Motor neuron (in vitro differentiated cells): ENCODE measurements around the gene APIP. TPM values are rescaled to one million over a fixed set of nuclear protein-coding genes. Genes with fewer than 3 reads are reported as not detected.
"Not testable (repeated sequence)": the region's sequence is repeated elsewhere in the genome, so short reads cannot be mapped to it uniquely, and the experiment has no call there.

Experiments
- ATAC-seq, 8 experiments: fragments of 200-7000 bp; cut with Tn5 transposase; replicated peaks in 6 of 8; 2 replicates each; pipeline ENCODE4 v1.8.0; 2021; ENCODE audit warnings: mild to moderate bottlenecking in 8 of 8, moderate library complexity in 8 of 8
- H3K27ac ChIP-seq, 2 donors: fragments of 250-450 bp; sonication (Bioruptor Pico); 2 replicates each; pipeline ENCODE4 v1.9.0; 2021; ENCODE audit warnings: antibody characterized with exemption in 2 of 2, mild to moderate bottlenecking in 2 of 2, moderate library complexity in 1 of 2
- H3K4me1 ChIP-seq, 2 donors: fragments of 250-450 bp; sonication (Bioruptor Pico); replicated peaks in 1 of 2; 2 replicates each; pipeline ENCODE4 v1.6.1; 2021; ENCODE audit warnings: antibody characterized with exemption in 2 of 2, mild to moderate bottlenecking in 2 of 2, moderate library complexity in 1 of 2
- H3K4me3 ChIP-seq, 5 donors: fragments of 250-450 bp; sonication (Bioruptor Pico); 2 replicates each; pipeline ENCODE4 v1.9.0; 2021; ENCODE audit warnings: antibody characterized with exemption in 5 of 5, mild to moderate bottlenecking in 5 of 5, moderate library complexity in 4 of 5
- WGBS, 10 experiments: fragments of 450-650 bp; shearing (Covaris generic); methylation state at CpG; one replicate each; pipeline ENCODE4 v1.0.0; 2022; 5-methylcytosine and 5-hydroxymethylcytosine counted together
- in situ Hi-C, 9 experiments: fragments of 400-800 bp; cut with MboI; loops; one replicate each; pipeline ENCODE4 v1.15.0; 2021; ENCODE audit warnings: low sequenced_read_pairs in 9 of 9, low pct_unique_long_range_greater_than_20kb in 2 of 9; ENCODE audit not compliant: unreplicated experiment in 9 of 9
- total RNA-seq, 8 experiments: library from RNA; unstranded; fragments of 300-600 nt; gene quantifications; 2 replicates each; pipeline versions ENCODE4 v1.2.3 to v1.2.4, GENCODE V29; 2022

APIP gene
- total RNA-seq, 8 experiments from 2014 or later, result 25.6 to 54.5 (median 38.9) TPM

DNA sequence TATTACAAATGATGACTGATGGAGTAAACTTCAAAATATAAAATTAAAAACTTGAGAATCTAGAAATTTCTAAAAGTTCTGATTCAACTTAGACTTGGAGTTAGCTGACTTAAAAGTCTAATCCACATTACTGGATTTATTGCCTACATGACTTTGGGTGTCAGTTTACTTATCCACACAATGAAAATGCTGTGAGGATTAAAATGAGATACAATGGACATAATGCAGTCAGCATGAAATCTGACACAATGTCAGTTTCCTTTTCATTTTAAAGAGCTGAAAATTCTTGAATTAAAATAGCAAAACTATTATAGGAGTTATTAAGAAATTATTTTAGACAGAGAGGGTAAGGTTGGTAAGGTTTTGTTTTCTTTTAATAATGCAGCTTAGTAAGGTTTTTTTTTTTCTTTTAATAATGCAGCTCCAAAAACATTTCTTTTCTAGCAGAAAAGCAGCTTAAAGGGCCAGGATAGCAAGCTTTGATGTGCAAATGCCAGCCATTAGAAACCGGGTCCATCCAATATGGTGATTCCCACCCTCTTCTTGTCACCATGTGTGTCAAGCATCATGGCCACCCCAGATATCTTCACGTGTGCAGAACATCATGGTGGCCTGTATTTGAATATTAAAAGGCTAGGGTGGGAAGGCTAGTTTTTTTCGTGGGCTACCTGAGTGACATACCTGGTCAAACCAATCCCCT is 18.9 kb downstream of the APIP start:
- WGBS, 10 experiments, result 0 to 100% (median 86%) methylated on average over 1 to 3 of the region's 3 CpGs; no CpG with 5 or more reads in 1 of the 10 experiments
- Histone ChIP-seq H3K4me1 (no peaks in the 10 kb centered on the region), H3K4me3 (no peak overlapping the region), H3K27ac (no peak overlapping the region)
- no peak for ATAC-seq
- in situ Hi-C loops, result loop anchor here in 4 of 9 experiments (10.0 to 25.0 kb wide), 2 partner anchors 310 to 313 kb away; no protein-coding TSS in a partner anchor

DNA sequence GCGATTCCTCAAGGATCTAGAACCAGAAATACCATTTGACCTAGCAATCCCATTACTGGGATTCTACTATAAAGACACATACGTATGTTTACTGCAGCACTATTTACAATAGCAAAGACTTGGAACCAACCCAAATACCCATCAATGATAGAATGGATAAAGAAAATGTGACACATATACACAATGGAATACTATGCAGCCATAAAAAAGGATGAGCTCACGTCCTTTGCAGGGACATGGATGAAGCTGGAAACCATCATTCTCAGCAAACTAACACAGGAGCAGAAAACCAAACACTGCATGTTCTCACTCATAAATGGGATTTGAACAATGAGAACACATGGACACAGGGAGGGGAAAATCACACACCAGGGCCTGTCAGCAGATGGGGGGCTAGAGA is 20.0 kb downstream of the APIP start:
- not testable (repeated sequence) for H3K27ac ChIP-seq, ATAC-seq, H3K4me3 ChIP-seq, H3K4me1 ChIP-seq
- WGBS, 10 experiments, result 90 to 100% (median 100%) methylated on average over 1 to 2 of the region's 3 CpGs; no CpG with 5 or more reads in 3 of the 10 experiments
- in situ Hi-C loops, result loop anchor here in 4 of 9 experiments (10.0 to 25.0 kb wide), 2 partner anchors 309 to 311 kb away; no protein-coding TSS in a partner anchor

DNA sequence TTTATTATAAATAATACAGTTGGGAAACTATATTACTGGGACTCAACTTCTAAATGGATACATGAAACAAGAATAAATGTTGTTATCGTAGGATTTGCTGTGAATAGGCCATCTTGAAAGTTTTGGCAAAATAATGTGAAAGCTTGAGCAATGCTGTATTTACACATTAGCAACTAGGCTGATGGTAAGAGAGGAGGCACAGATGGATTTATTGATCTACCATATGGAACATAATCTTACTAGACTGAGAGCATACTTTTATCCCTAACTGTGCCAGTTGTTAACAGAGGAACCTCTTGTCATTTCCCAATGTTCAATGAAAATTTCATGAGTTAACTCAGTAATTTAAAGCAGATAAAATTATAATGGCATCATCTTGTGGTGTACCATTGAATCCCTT is 22.8 kb downstream of the APIP start:
- no peak overlapping the region for H3K4me3 ChIP-seq
- H3K4me1 ChIP-seq, result no peaks in the 10 kb centered on the region
- H3K27ac ChIP-seq, result no peak overlapping the region
- 67 to 100% (median 100%) methylated on average over 1 of the region's 1 CpG; no CpG with 5 or more reads in 1 of the 10 experiments for WGBS, 10 experiments
- ATAC-seq, result no peak
- in situ Hi-C loops, result loop anchor here in 4 of 9 experiments (10.0 to 25.0 kb wide), 2 partner anchors 306 to 309 kb away; no protein-coding TSS in a partner anchor

DNA sequence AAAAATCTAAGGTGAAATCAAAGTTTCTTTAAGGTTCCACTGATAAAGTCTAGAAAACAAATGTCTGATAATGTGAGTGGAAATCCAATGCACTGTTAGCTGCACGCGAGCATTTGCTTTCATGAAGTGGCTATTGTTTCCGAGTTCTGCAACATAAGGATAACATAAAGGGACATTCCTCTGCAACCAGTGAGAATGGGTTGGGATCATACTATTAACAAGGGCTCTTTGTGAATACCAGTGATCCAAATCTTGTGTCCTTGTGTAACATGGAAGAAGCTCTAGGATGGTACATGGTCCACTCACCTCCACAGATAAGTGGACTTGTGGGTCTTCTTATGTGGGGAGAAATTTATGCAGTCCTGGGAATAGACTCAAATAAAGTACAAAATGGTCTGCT is 24.6 kb downstream of the APIP start:
- ATAC-seq, result no peak
- no peak overlapping the region for H3K27ac ChIP-seq
- H3K4me1 ChIP-seq, result no peaks in the 10 kb centered on the region
- H3K4me3 ChIP-seq, result no peak overlapping the region
- 40 to 100% (median 60%) methylated on average over 1 to 3 of the region's 3 CpGs; no CpG with 5 or more reads in 1 of the 10 experiments for WGBS, 10 experiments
- in situ Hi-C loops, result loop anchor here in 4 of 9 experiments (10.0 to 25.0 kb wide), 2 partner anchors 304 to 307 kb away; no protein-coding TSS in a partner anchor

DNA sequence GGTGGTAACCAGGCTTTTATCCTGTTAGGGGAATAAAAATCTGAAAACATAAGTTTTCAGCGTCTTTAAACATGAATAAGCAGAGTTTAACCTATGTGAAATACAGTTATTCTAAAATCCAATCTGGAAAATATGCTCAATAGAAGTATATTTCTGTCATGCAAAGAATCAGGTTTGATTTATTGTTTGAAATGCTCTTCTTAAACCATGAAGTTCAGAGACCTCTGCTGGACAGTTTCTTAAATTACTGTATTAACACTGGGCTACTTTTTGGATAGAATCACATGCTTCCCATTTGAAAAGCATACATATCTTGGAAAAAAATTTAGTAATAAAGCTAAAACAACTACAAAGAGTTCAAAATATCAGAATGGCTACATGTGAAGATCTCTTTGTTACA is 25.4 kb downstream of the APIP start:
- in situ Hi-C loops, result loop anchor here in 4 of 9 experiments (10.0 to 25.0 kb wide), 2 partner anchors 304 to 306 kb away; no protein-coding TSS in a partner anchor
- Histone ChIP-seq H3K4me1 (no peaks in the 10 kb centered on the region), H3K27ac (no peak overlapping the region), H3K4me3 (no peak overlapping the region)
- ATAC-seq, result peak in 2 of 8 experiments; percentile 38 to 48
- 17 to 100% (median 71%) methylated on average over 1 of the region's 1 CpG for WGBS, 10 experiments

DNA sequence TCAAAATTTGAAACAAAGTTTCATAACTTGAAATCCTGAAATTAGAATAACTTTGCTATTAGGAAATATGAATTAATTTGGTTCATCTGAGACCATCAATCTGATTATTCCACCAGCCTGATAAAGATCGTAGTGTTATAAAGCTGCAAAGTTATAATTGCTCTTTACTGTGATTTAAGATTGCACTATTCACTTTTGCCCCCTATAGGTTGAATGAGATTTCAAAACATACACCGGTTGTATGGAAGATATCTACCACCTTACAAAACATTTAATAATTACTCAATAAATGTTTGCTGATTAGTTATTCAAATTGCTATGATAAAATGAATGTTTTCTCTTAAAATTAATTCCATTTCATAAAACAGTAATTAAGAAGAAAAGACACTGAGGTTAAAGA is 26.1 kb downstream of the APIP start:
- 50 to 100% (median 90%) methylated on average over 1 to 2 of the region's 2 CpGs for WGBS, 10 experiments
- in situ Hi-C loops, result loop anchor here in 4 of 9 experiments (10.0 to 25.0 kb wide), 2 partner anchors 303 to 305 kb away; no protein-coding TSS in a partner anchor

DNA sequence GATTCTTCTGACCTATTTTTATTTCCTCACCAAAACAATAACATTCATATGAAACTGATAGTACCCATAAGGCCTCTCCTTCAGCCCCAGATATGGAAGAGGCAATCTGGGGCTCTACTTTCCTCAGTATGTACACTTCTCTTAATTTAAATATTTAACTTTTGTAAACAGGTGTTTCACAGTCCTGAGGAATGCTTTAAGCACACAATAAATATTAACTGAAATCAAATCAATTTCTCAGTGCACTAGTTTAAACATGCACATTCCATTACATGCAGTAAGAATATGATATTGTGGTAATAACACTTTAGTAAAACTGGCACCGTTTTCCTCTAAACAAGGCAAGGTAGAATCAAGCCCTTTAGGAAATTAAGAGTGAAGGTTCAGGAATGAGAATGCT is 28.9 kb downstream of the APIP start:
- no peaks in the 10 kb centered on the region for H3K4me1 ChIP-seq
- in situ Hi-C loops, result loop anchor here in 2 of 9 experiments (25.0 kb wide), 1 partner anchor 300 kb away; no protein-coding TSS in a partner anchor
- no peak overlapping the region for H3K27ac ChIP-seq
- no peak for ATAC-seq
- no peak overlapping the region for H3K4me3 ChIP-seq
- WGBS, 10 experiments, result 89 to 100% (median 100%) methylated on average over 1 of the region's 1 CpG; no CpG with 5 or more reads in 2 of the 10 experiments

More for the DNA sequence above, 26.1 kb downstream of the APIP start:
- ATAC-seq, result no peak
- Histone ChIP-seq H3K27ac (no peak overlapping the region), H3K4me3 (no peak overlapping the region), H3K4me1 (no peaks in the 10 kb centered on the region)

DNA sequence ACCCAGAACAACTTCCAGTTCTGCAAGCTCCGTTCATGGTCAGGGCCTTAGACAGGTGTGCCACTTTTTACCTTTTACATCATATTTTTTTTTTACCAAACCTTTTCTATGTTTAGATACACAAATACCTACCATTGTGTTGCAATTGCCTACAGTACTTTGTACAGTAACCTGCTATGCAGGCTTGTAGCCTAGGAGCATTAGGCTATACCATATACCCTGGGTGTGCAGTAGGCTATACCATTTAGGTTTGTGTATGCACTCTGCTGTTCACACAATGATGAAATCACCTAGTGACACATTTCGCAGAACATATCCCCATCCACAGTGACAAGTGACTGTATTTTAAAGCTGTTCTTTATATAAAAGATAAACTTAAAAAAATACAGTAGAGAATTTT is 29.6 kb downstream of the APIP start:
- 83 to 100% (median 100%) methylated on average over 1 to 2 of the region's 2 CpGs; no CpG with 5 or more reads in 1 of the 10 experiments for WGBS, 10 experiments
- no peaks in the 10 kb centered on the region for H3K4me1 ChIP-seq
- H3K4me3 ChIP-seq, result no peak overlapping the region
- no peak for ATAC-seq
- in situ Hi-C loops, result loop anchor here in 2 of 9 experiments (25.0 kb wide), 1 partner anchor 299 kb away; no protein-coding TSS in a partner anchor
- H3K27ac ChIP-seq, result no peak overlapping the region

DNA sequence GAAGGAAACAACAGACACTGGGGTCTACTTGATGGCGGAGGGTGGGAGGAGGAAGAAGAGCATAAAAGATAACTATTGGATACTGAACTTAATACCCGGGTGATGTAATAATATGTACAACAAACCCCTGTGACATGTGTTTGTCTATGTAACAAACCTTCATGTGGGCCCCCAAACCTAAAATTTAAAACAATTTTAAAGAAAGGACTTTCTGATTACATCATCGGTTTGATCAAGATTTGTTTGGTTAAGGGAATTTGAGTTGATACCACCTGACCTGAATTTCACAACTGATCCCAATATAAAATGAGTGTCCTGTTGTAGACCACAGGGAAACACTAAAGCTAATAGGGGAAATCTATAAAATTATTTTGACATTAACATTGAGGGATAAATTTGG is 34.3 kb downstream of the APIP start:
- 62 to 100% (median 100%) methylated on average over 1 to 3 of the region's 3 CpGs; no CpG with 5 or more reads in 2 of the 10 experiments for WGBS, 10 experiments
- no peak for ATAC-seq
- Histone ChIP-seq H3K4me1 (no peaks in the 10 kb centered on the region), H3K27ac (no peak overlapping the region), H3K4me3 (no peak overlapping the region)
- in situ Hi-C loops, result loop anchor here in 2 of 9 experiments (25.0 kb wide), 1 partner anchor 295 kb away; no protein-coding TSS in a partner anchor

DNA sequence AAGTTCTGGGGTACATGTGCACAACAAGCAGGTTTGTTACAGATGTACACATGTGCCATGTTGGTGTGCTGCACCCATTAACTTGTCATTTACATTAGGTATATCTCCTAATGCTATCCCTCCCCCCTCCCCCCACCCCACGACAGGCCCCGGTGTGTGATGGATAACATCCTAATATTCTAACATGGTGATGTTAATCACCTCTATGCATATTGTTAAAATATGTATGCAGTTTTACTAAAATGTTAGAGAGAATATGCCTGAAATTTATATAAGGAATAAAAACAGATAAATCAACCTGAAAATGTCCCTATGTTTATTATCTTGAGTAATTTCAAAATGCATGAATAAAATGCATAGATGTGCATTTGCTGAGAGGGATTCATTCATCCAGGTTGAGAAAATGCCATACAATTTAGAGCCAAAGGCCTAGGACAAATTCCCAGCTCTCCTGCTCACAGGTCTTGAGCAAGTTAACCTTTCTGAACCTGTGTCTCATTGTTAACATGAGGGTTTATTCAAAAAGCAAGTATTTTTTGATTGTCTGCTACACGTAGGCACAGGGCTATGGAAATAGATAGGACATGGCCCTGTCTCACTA is 38.7 kb downstream of the APIP start:
- no peak overlapping the region for H3K4me3 ChIP-seq
- H3K27ac ChIP-seq, result no peak overlapping the region
- in situ Hi-C loops, result loop anchor here in 2 of 9 experiments (25.0 kb wide), 1 partner anchor 290 kb away; no protein-coding TSS in a partner anchor
- 0 to 100% (median 63%) methylated on average over 1 of the region's 3 CpGs; no CpG with 5 or more reads in 4 of the 10 experiments for WGBS, 10 experiments
- peak in 4 of 8 experiments; percentile 60 to 87 (median 67) for ATAC-seq
- no peaks in the 10 kb centered on the region for H3K4me1 ChIP-seq

DNA sequence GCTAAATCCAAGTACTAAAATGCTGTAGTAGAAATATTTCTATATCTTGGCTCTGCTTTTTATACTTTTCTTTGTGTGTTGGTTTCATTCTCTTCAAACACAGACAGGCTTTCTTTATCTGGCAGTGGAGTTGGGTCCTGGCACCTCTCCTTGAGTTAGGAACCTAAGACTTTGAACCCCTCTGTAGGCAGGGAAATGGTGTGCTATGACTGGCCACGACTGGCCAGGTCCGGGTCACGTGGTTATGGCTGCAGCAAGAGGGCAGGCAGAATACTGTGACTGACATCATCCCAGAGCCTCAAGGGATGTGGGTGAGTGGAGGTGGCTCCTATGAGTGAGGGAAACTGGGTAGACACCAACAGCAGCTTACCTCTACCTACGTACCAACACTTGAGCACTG is 42.0 kb downstream of the APIP start:
- no peak for ATAC-seq
- no peak overlapping the region for H3K27ac ChIP-seq
- no peak overlapping the region for H3K4me3 ChIP-seq
- 94 to 100% (median 100%) methylated on average over 3 to 4 of the region's 4 CpGs; no CpG with 5 or more reads in 5 of the 10 experiments for WGBS, 10 experiments
- in situ Hi-C loops, result loop anchor here in 1 of 9 experiments (25.0 kb wide), 1 partner anchor 112 kb away; no protein-coding TSS in a partner anchor
- H3K4me1 ChIP-seq, result no peaks in the 10 kb centered on the region

DNA sequence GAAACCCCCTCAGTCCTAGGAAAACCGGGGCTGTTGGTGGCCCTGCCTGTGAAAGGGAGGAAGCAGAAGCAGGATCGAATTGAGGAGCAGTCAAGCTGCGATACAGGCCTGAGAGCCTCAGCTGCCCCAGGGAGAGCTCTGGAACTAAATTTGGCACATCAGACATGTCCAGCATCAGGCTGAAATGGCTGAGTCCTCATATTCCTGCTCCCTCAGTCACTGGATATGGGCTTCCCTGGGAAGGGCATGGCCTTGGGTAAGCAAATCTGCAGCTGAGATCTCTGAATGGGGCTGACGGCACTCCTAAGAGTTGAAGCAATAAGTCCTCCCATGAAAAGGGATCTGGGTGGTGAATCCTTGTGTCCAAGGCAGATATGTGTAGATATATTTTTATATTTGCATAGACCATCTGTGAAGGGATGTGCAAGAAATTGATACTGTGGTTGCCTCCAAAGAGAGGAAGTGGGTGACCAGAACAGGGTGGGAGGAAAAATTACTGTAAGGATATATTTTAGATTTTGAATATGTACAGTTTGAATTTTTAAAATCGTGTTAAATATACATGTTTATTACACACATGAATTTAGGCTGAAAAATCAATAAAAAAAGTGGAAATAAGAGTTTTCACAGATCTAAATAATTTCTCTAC is 45.5 kb downstream of the APIP start:
- in situ Hi-C loops, result loop anchor here in 1 of 9 experiments (25.0 kb wide), 1 partner anchor 108 kb away; no protein-coding TSS in a partner anchor

More for the DNA sequence above, 45.5 kb downstream of the APIP start:
- no peak overlapping the region for H3K27ac ChIP-seq
- H3K4me1 ChIP-seq, result peaks cover 2 to 10% of the 10 kb centered on the region in 2 donors
- 0 to 100% (median 88%) methylated on average over 1 to 5 of the region's 5 CpGs; no CpG with 5 or more reads in 1 of the 10 experiments for WGBS, 10 experiments
- peak in 3 of 8 experiments; percentile 87 to 94 (median 88) for ATAC-seq
- H3K4me3 ChIP-seq, result no peak overlapping the region
